Measurements from ENCODE around the gene EEF1A2. TPM values are rescaled to one million over a fixed set of nuclear protein-coding genes. Genes with fewer than 3 reads are reported as not detected.

EEF1A2 gene
- total and polyA plus RNA-seq, 12 donors: 59.5 to 407 (median 139) TPM

DNA sequence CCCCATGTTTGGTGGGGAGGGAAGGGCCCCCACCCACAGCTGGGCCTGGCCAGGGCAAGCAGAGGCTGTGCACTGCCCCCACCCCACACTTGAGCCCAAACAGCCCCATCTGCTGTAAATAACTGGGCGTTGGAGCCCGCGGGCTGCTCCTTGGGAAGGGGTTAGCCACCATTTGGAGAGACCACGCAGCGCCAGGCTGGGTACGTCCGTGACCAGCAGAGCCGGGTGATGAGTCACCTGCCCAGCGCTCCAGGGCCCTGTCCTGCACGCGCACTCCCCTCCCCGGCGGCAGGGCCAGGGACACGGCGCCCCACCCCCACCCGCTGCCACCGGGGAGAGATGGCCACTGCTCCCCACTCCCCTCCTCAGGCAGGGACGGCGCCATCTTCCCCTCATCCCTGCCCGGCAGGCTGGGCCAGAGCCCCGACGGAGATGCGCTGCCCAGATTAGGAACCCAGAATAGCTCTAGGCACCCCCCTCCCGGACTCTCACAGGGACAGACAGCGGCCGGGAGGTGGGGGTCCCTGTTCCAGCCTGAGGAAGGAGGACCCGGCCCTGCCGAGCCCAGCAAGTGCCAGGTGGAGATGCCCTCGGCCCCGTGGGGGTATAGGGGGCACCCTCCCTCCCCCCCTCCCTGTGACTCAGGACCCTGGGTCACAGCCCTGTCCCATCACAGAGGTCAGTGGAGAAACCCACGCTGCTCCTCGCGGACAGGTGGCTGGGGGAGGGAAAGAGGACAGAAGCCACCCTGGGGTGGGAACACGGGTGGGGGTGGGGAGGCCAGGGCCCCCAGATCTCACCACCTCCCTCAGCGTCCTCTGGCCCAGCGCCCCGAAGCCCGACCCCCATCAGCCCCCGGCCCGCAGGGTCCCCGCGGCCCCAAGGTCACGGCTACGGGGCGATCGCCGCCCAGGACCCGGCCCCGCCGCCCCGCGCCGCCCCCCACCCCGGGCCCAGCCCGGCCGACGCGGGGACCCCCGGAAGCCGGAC is 642 bp downstream of the EEF1A2 start:
- Histone ChIP-seq H3K27ac (peak overlapping the region in 2 of 5 donors; percentile 78 to 83), H3K4me3 (peak overlapping the region in 2 of 4 donors; percentile 14 to 74), H3K9me3 (replicated peaks in 1 of 3) (no peaks in the 10 kb centered on the region), H3K4me1 (replicated peaks in 1 of 2) (peaks cover 8 to 16% of the 10 kb centered on the region in 2 donors), H3K27me3 (no peaks in the 10 kb centered on the region), H3K36me3 (replicated peaks in 1 of 2) (no peaks in the 10 kb centered on the region)
- intact Hi-C loops (cut with DNase I): no loop called here
- peak; percentile 86 to 92 (median 89) for DNase-seq
- TF ChIP-seq POLR2A (IDR thresholded peaks at IDR 0.05): peak in 1 of 2 donors; percentile 28
- TF ChIP-seq, protein P1, sequence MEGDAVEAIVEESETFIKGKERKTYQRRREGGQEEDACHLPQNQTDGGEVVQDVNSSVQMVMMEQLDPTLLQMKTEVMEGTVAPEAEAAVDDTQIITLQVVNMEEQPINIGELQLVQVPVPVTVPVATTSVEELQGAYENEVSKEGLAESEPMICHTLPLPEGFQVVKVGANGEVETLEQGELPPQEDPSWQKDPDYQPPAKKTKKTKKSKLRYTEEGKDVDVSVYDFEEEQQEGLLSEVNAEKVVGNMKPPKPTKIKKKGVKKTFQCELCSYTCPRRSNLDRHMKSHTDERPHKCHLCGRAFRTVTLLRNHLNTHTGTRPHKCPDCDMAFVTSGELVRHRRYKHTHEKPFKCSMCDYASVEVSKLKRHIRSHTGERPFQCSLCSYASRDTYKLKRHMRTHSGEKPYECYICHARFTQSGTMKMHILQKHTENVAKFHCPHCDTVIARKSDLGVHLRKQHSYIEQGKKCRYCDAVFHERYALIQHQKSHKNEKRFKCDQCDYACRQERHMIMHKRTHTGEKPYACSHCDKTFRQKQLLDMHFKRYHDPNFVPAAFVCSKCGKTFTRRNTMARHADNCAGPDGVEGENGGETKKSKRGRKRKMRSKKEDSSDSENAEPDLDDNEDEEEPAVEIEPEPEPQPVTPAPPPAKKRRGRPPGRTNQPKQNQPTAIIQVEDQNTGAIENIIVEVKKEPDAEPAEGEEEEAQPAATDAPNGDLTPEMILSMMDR (IDR thresholded peaks at IDR 0.05): peak in 1 of 6 experiments; percentile 4
- WGBS, 4 donors: 0 to 6% (median 4%) methylated on average over 5 to 60 of the region's 60 CpGs

DNA sequence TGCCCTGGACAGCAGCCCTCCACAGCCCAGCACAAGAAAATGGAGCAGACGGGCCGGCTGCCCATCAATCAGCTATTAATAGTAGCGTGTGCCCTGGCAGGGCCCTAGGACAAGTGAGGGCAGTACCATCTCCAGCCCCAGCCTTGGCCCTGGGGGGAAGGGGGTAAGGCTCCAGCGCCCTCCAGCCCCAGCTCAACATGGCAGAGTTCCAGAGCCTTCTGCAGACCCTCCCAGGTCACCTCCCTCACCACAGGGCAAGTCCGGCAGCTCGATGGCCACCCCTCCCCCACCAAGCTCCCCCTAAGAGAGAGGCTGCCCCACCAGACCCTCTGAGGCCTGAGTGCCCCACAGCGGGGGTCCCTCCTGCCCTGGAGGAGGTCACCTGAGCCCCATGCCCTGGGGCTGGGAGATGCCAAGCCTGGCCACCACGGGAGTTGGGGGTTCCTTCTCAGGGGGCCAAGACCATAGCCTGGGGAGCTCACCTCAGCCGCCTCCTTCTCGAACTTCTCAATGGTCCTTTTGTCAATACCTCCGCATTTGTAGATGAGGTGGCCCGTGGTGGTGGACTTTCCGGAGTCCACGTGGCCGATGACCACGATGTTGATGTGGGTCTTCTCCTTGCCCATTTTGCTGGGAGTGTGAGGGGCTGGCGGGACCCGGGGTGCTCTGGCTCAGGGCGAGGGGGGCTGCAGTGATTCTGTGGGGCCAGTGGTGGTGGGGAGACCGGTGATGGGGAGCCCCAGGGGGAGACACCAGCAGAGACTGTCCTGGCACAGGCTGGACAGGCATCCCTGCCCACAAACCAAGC is 1.5 kb downstream of the EEF1A2 start:
- 40 to 78% (median 65%) methylated on average over 2 to 20 of the region's 20 CpGs for WGBS, 4 donors
- no peaks in the 10 kb centered on the region for H3K27me3 ChIP-seq

DNA sequence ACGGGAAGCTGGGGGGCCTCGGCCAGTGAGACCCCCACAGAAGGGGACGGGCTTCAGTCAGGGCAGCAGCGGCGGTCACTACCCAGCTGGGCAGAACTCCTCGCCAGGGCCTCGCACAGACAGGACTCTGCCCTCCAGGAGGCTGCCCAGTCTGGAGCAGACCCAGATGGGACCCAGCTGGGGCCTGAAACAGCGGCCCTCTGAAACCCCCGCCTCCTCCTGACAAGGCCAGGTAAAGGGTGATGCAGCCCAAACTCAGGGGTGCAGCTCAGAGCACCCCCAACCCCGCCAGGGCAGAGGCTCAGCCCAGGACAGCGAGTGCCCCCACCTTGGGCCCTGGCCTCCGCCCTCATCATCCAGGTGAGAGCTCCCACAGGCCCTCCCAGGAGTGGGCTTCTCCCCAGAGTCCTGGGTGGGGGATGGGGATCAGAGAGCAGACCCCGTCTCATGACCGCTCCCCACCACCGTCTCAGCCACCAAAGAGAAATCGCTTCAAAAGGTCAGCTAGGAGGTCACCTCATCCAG is 2.2 kb downstream of the EEF1A2 start:
- H3K4me1 ChIP-seq (replicated peaks in 1 of 2): peaks cover 8 to 16% of the 10 kb centered on the region in 2 donors
- H3K27me3 ChIP-seq: no peaks in the 10 kb centered on the region
- intact Hi-C loops (cut with DNase I): no loop called here
- H3K36me3 ChIP-seq (replicated peaks in 1 of 2): no peaks in the 10 kb centered on the region
- peak overlapping the region in 1 of 5 donors; percentile 78 for H3K27ac ChIP-seq
- WGBS, 4 donors: 64 to 76% (median 67%) methylated on average over 10 to 16 of the region's 16 CpGs
- TF ChIP-seq, protein P1 (IDR thresholded peaks at IDR 0.05): no peak
- TF ChIP-seq POLR2A (IDR thresholded peaks at IDR 0.05): no peak
- H3K4me3 ChIP-seq: peak overlapping the region in 2 of 4 donors; percentile 6 to 9
- no peaks in the 10 kb centered on the region for H3K9me3 ChIP-seq (replicated peaks in 1 of 3)
- peak in 2 of 7 donors; percentile 16 to 18 for DNase-seq

More for the DNA sequence above, 1.5 kb downstream of the EEF1A2 start:
- peak overlapping the region in 2 of 4 donors; percentile 14 to 74 for H3K4me3 ChIP-seq
- DNase-seq: peak in 2 of 7 donors; percentile 16 to 20
- no peak for TF ChIP-seq POLR2A (IDR thresholded peaks at IDR 0.05)
- TF ChIP-seq, protein P1 (IDR thresholded peaks at IDR 0.05): no peak
- peaks cover 8 to 16% of the 10 kb centered on the region in 2 donors for H3K4me1 ChIP-seq (replicated peaks in 1 of 2)
- peak overlapping the region in 2 of 5 donors; percentile 78 to 83 for H3K27ac ChIP-seq
- H3K36me3 ChIP-seq (replicated peaks in 1 of 2): no peaks in the 10 kb centered on the region
- H3K9me3 ChIP-seq (replicated peaks in 1 of 3): no peaks in the 10 kb centered on the region
- intact Hi-C loops (cut with DNase I): no loop called here
